NCI-H2081 treated with DMSO at 0.1 percent for 48 hours (cell line): ENCODE results near the gene ITGA7.

Experiments used
- DNase-seq: peaks from one replicate; lab custom pipeline; 2025; lab: John Stamatoyannopoulos, UW

The ITGA7 gene

GRCh38 chr12:55718624-55719275 lies 11.0 kb upstream of the ITGA7 start:
- no peak for DNase-seq

- no peak for DNase-seq
Observed at GRCh38 chr12:55718015-55718414, 10.3 kb upstream of the ITGA7 start.

DNA sequence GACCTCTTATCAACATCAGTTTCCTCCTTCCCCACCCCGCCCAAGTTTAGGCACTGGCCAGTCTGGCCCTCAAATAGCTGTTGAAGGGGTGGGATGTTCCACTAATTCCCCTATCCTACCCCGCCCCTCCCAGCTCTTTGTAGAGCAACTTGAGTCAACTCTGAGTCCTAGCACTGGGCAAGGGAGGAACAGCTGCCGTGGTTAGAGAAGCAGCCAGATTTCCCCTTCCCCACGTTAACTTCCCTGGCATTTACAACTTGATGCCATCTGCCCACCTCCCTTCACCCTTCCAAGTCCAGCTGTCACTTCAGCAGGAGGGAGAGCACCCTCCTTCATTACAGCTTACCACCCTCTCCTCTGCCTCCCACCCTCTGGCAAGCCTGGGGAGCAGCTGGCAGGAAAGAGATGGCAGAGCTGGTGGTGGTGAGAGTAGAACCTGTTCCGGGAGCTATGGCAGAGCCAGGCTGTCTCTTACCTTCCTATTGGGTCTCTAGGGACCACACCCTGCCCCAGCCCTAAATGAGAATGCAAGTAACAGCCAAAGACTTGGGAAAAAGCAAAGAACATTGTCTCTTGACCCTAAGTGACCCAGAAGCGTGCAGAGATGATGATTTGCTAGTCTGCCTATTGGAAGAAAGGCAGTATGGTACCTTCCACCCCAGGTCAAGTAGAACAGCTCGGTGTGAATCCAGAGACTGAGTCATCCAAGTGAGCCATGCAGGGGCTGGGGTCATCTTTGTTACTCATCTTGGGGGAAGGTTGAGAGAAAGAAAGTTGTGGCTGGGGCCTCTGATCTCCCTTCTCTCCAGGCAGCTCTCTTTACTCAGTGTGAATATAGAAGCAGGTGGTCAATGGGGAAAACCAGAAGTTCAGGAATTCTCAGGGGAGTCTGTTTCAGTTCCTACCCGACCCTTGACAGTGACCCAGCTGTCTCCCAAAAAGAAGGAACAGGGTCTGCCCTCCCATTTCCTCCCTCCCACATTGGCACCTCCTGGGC lies 9.6 kb upstream of the ITGA7 start:
- no peak for DNase-seq

- no peak for DNase-seq
Observed at GRCh38 chr12:55716582-55716957, 8.9 kb upstream of the ITGA7 start.

DNA sequence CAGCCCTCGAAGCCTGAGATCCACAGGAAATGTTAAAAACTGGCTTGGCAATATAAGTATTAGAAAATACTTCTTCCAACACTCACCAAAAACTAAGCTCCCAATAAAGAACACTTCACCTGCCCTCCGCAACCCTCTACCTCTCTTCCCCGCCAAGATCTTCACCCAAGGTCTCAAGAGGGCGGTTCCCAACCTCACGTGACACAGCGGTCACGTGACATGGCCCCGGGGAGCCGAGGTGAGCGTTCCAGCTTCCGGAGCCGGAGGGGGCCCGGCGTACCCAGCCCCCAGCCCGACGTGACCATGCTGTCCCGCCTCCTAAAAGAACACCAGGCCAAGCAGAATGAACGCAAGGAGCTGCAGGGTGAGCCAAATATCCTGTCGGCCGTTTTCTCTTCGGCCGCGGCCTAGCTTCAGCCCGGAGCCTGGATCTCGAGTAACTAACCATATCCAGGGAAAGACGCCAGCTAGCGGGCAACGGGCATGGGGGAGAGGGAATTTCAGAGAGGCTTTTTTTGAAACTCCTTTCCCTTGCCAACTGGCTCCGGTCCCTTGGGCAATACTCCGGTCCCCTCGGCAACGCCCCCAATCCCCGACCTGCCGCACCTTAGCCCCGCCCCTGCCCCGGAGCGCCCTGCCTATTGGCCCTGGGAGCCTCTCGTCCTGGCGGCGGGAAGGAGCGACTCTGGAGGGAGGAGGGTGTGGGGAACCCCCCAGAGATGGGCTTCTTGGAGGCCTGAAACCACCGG lies 8.3 kb upstream of the ITGA7 start, which contains the start of gene BLOC1S1:
Gene BLOC1S1, plus strand, starts transcription at position 214 of the 749 bp plus-strand sequence. Its CDS starts 6 bp downstream, at position 220.
- peak; percentile 74 for DNase-seq

GRCh38 chr12:55715169-55715764 lies 7.6 kb upstream of the ITGA7 start:
- no peak for DNase-seq

- no peak for DNase-seq
Observed at GRCh38 chr12:55713721-55714120, 6.0 kb upstream of the ITGA7 start.

DNA sequence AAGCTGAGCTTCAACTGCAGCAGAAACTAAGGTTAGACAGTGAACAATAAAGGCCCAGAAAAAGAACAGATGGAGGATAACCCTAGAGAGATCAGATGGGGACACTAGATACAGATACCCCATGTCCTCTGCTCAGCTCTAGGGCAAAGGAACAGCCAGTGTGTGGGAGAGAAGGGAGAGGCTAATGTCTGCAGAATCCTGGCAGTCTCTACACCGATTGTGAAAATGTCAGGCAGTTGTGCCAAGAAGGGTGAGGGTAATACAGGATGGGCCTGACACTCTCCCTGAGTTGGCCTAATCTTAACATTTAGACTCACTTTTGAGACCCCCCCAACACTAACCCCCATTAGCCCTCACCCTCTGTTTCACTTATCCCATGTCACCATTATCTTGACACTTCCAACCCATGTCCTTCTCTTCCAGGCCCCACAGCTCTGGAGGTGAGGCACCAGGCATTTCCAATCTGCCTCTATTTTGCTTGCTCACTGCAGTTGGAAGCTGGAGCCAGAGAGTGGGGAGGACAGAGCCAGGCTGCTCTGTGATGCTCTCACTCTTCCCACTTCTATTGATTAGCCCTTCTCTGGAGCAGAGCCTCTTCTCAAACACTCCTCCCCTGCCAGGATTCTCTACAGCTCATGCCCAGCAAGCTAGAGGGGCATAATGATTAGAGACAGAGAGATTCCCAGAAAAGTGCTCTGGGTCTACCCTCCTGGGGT lies 5.2 kb upstream of the ITGA7 start:
- no peak for DNase-seq

DNA sequence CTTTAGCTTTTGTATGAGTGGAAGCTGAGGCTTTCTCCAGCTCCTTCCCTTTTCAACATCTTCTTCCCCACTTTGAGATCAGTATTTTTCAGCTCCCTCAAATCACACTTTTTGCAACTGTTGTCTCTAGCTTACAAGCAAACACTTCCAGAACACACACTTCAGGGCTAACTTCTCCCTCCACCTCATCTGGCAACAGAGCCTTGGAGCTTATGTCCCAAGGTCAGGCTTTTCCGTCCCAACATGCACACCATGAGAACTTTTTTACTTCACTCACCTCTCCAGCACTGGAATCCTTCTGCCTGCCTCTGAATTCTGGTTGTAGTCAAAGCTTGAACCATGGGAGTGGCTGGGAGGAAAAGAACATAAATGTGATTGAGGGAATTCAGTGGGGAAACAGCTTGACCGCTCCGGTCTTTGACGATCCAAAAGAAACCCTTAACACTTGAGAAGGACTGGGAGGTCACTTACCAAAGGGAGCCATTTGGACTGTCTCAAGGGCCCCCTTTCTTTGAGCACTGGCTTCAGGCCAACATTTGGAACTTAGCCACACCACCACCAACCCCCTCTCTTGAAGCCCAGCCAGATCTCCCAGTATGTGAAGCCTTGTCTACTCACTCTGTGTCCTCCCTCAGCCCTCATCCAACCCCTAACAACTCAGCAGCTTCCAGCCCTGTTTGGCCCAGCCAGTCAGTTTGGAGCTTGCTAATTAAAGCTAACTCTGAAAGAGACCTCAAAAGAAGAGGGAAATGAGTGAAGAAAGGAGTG lies 4.3 kb upstream of the ITGA7 start:
- DNase-seq, result no peak

DNA sequence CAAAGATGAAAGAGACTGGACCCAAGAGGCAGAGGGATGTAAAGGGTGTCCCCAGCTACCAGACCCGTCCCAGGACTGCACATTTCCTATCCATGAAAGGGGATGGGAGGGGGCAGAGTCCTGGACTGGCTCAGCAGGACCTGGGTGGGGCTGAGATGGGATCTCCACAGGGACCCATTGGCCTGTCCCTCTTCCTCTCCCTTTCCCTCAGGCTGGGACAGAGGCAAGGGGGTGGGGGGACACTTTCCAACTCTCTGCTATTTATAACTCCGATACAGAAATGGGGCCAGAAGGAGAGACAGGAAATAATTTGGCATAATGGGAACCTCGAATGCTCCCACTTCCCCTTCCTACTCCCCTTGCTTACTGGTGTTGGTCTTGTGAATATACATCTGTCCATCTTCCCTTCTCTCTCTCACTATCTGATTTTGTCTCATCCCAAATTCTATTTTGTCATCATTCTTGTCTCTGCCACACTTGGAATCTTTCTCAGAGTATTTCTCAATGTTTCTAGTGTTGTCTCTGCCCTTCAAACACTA lies 1.1 kb upstream of the ITGA7 start:
- no peak for DNase-seq

- no peak for DNase-seq
Observed at GRCh38 chr12:55707219-55707671, 459 bp downstream of the ITGA7 start.

- DNase-seq, result no peak
Observed at GRCh38 chr12:55706568-55707218, 1.0 kb downstream of the ITGA7 start.

DNA sequence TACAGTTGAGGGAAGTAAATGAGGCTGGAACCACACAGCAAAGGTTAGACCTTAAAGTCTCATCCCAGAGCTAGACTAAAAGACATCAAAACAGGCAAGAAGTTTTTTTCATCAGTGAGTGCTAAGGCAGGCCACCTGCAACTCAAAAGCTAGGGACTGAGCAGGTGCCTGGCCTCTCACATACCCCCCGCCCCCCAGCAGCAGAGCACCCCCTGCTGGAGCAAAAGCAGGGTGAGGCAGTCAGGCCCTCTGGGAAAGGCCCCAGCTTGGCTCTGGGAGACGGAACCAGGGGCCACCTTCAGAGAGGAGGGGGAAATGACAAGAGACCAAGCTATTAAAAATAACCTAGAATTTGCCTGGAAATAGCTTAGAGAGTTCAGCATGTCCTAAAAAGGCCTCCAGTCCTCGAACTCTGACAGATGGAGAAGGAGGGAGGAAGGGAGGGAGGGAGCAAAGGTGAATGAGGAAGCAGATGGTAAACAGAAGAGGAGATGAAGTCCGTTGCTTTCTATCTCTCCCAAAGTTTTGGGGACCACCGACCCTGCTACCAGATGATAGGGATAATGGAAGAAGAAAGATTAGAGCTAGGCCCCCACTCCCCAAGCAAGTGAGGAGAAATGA lies 1.8 kb downstream of the ITGA7 start:
- DNase-seq, result no peak

DNA sequence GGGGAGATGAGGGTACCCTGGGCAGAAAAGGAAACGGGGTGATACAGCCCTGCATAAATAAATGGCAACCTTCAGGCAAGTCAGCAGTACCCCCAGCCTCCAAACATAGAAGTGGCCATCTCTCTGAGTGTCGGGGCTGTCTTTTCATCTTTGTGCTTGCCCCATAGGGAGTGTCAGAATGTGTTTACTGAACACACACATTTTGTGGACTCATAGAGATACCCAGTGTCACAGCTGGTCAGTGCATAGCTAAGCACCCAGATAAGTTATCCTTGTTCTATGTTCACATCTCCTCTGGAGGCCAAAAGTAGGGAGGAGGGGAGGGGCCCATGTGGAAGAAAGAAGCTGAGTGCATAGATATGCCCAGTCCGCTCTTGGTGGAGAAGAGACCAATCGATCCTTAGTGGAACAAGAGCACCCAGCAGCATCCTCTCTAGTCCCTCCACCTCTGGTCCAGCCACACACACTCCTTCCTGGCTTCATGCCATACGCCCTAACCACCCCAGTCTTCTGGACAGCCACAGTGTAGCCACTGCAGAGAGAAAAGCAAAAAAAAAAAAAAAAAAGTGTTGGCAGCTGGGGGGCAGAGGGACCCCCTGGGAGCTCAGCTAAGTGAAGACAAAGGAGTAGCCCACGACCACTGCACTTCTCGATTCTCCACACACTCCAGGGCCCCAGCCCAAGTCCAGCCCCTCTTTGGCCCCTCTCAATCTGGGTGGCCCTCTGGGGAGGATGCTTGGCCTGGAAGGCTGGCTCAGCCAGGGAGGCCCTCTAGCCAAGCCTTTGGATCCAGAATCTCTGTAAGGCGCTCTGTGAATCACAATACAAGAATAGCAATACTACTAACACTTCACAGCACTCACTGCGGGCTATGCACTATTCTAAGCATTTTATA lies 2.6 kb downstream of the ITGA7 start:
- no peak for DNase-seq

DNA sequence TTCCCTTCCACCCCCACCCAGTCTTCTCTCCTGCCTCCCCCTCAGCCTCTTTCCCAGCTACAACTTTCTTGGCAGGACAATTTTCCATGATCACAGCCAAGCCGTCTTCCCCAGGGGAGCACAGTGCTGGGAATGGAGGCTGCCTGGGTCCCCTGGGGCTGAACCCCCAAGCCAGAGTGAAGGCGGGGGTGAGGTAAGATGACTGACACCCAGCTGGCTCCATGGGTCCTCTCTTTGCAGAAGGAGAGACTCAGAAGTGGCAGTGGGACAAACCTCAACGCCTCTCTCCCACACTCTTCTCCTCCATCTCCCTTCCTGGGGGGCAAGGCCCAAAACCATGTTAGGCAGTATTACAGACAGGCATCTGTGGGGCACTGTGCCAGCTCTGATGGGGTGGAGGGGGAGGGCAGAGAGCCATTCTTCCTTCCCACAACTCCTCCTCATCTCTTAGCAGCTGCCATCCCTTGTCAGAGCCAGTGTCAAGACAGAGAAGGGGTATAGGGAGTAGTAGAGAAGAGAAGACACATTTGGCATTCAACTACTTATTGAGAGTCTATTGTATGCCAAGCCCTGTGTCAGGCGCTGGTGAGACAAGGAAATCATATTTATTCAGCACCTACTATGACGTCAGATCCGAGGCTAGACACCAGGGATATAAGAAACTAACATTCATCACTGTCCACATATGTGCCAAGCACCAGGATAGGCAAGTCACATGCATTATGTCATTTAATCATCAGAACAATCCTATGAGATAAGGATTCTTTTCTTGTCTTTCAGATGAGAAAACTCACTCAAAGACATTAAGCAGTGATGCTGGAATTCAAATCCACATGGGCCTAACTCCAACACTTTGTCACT lies 3.6 kb downstream of the ITGA7 start:
- no peak for DNase-seq

- DNase-seq, result no peak
Observed at GRCh38 chr12:55703288-55703687, 4.4 kb downstream of the ITGA7 start.

DNA sequence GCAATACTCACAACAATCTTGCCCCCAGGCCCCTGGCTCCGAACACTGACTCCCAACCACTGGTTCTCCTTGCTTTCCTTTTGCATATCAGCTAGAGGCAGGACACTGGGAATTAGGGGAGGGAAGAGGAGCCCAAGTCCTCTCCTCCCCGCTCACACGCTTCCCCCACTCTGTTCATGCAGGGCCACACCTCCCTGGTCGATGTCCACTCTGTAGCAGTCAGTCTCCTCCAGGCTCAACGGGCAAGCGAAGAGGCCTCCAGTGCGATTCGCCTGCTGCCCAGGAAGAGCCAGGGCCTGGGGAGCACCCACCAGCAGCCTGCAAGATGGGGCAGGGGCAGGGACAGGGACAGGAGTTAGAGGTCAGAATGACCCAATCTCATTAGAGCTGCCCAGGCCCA lies 4.8 kb downstream of the ITGA7 start:
- DNase-seq, result no peak
